H1 (cell line): Measurements from ENCODE around the gene CDH22. TPM values are rescaled to one million over a fixed set of nuclear protein-coding genes. Genes with fewer than 3 reads are reported as not detected.

Experiments used
- CTCF ChIA-PET: fragments of 300-600 bp; sonication (Branson Sonifier 250); formaldehyde crosslinking; loops from one replicate; lab custom pipeline; 2021; ENCODE audit not compliant: partially characterized antibody; lab: Charles Lee
- POLR2A ChIA-PET: fragments of 300-600 bp; sonication (Branson Sonifier 250); formaldehyde crosslinking; loops from one replicate; lab custom pipeline; 2021; ENCODE audit warnings: inconsistent platforms; ENCODE audit not compliant: partially characterized antibody; lab: Charles Lee
- DNase-seq, 2 experiments: peaks; one replicate each; pipeline versions ENCODE4 v3.0.0 to v3.0.0-alpha.2; 2010 to 2022; ENCODE audit warnings: low spot score in 2 of 2, low read depth in 1 of 2, mixed read lengths in 1 of 2
- FAIRE-seq: peaks from 2 replicates; lab custom pipeline; 2011; peaks lifted over from hg19 to GRCh38; lab: Jason Lieb, UNC
- H2AFZ ChIP-seq: 2 replicates; pipeline ENCODE4 v1.8.1; 2012; ENCODE audit warnings: low read length, inconsistent platforms
- H2AK5ac ChIP-seq: 2 replicates; pipeline ENCODE4 v1.6.1; 2013; ENCODE audit warnings: low read depth, low read length
- H2BK120ac ChIP-seq: replicated peaks from 2 replicates; pipeline ENCODE3; 2013; ENCODE audit warnings: low read depth, low read length, inconsistent platforms
- H2BK12ac ChIP-seq: 2 replicates; pipeline ENCODE4 v1.6.1; 2013; ENCODE audit warnings: low read depth, low read length
- H2BK15ac ChIP-seq: 2 replicates; pipeline ENCODE4 v1.6.1; 2013; ENCODE audit warnings: low read length
- H2BK20ac ChIP-seq: 2 replicates; pipeline ENCODE4 v1.6.1; 2013; ENCODE audit warnings: low read length
- H2BK5ac ChIP-seq: 2 replicates; pipeline ENCODE4 v1.6.1; 2013; ENCODE audit warnings: low read depth, low read length
- H3K14ac ChIP-seq: 2 replicates; pipeline ENCODE4 v1.6.1; 2013; ENCODE audit warnings: inconsistent platforms; ENCODE audit not compliant: insufficient read length
- H3K18ac ChIP-seq: 2 replicates; pipeline ENCODE4 v1.6.1; 2013; ENCODE audit warnings: low read length; ENCODE audit errors: extremely low read depth
- H3K23ac ChIP-seq: 2 replicates; pipeline ENCODE4 v1.6.1; 2013; ENCODE audit warnings: inconsistent platforms; ENCODE audit not compliant: insufficient read length
- H3K23me2 ChIP-seq: 2 replicates; pipeline ENCODE4 v1.6.1; 2013; ENCODE audit warnings: low read depth, low read length
- H3K27ac ChIP-seq: 2 replicates; pipeline ENCODE4 v1.6.1; 2011; ENCODE audit warnings: low read depth, low read length, inconsistent platforms
- H3K27me3 ChIP-seq, 4 experiments: replicated peaks in 1 of 4; 1 replicate in 1 of 4; 2 replicates in 3 of 4; pipeline versions ENCODE4 v1.6.1 to v1.8.1; 2011 to 2013; ENCODE audit warnings: low read length in 3 of 4, mild to moderate bottlenecking in 3 of 4, inconsistent platforms in 2 of 4, mixed read lengths in 2 of 4, moderate library complexity in 1 of 4; ENCODE audit not compliant: control insufficient read depth in 3 of 4, insufficient read depth in 3 of 4; ENCODE audit errors: extremely low read depth in 1 of 4
- H3K36me3 ChIP-seq, 4 experiments: 2 replicates each; pipeline versions ENCODE4 v1.6.1 to v1.8.1; 2011 to 2013; ENCODE audit warnings: mild to moderate bottlenecking in 4 of 4, low read length in 3 of 4, moderate library complexity in 2 of 4, control low read depth in 1 of 4, inconsistent platforms in 1 of 4; ENCODE audit not compliant: insufficient read depth in 4 of 4, control insufficient read depth in 2 of 4
- H3K4ac ChIP-seq: replicated peaks from 2 replicates; pipeline ENCODE3; 2013; ENCODE audit warnings: low read length, low read depth, mixed read lengths, inconsistent platforms; ENCODE audit not compliant: insufficient read length
- H3K4me1 ChIP-seq, 4 experiments: replicated peaks in 1 of 4; 1 replicate in 1 of 4; 2 replicates in 3 of 4; pipeline versions ENCODE4 v1.6.1 to v1.8.1; 2011 to 2013; ENCODE audit warnings: low read length in 3 of 4, inconsistent platforms in 2 of 4, mixed read lengths in 1 of 4; ENCODE audit not compliant: insufficient read depth in 4 of 4, control insufficient read depth in 3 of 4
- H3K4me2 ChIP-seq, 2 experiments: 2 replicates each; pipeline versions ENCODE4 v1.6.1 to v1.8.1; 2011 to 2013; ENCODE audit warnings: low read depth in 2 of 2, low read length in 2 of 2, control low read depth in 1 of 2, inconsistent platforms in 1 of 2, mild to moderate bottlenecking in 1 of 2; ENCODE audit not compliant: insufficient read depth in 1 of 2
- H3K4me3 ChIP-seq, 4 experiments: fragments of 200-600, 300-600 bp in 1 of 4; sonication (generic), shearing (Covaris generic), sonication (Bioruptor Twin) in 1 of 4; 2 replicates each; pipeline versions ENCODE4 v1.5.1 to v1.8.1; 2011 to 2016; ENCODE audit warnings: low read length in 4 of 4, low read depth in 3 of 4, control low read depth in 2 of 4, inconsistent platforms in 2 of 4, mild to moderate bottlenecking in 2 of 4, mixed read lengths in 1 of 4, moderate library complexity in 1 of 4; ENCODE audit not compliant: insufficient read depth in 2 of 4; ENCODE audit errors: extremely low read depth in 1 of 4
- H3K56ac ChIP-seq: replicated peaks from 2 replicates; pipeline ENCODE3; 2013; ENCODE audit warnings: low read depth, mild to moderate bottlenecking, mixed read lengths, low read length, inconsistent platforms; ENCODE audit not compliant: insufficient read length
- H3K79me1 ChIP-seq: 2 replicates; pipeline ENCODE4 v1.6.1; 2013; ENCODE audit warnings: low read depth, low read length, control low read depth
- H3K79me2 ChIP-seq, 2 experiments: 2 replicates each; pipeline versions ENCODE4 v1.6.1 to v1.8.1; 2012 to 2013; ENCODE audit warnings: low read length in 2 of 2, mild to moderate bottlenecking in 2 of 2, inconsistent platforms in 1 of 2; ENCODE audit not compliant: insufficient read depth in 2 of 2, control insufficient read depth in 1 of 2
- H3K9ac ChIP-seq, 4 experiments: replicated peaks in 1 of 4; 1 replicate in 1 of 4; 2 replicates in 3 of 4; pipeline versions ENCODE4 v1.6.1 to v1.8.1; 2011 to 2013; ENCODE audit warnings: low read depth in 3 of 4, low read length in 3 of 4, control low read depth in 2 of 4, mild to moderate bottlenecking in 2 of 4, moderate library complexity in 2 of 4, inconsistent platforms in 1 of 4; ENCODE audit errors: extremely low read depth in 1 of 4
- H3K9me3 ChIP-seq, 2 experiments: 2 replicates each; pipeline versions ENCODE4 v1.6.1 to v1.8.1; 2012 to 2013; ENCODE audit warnings: mild to moderate bottlenecking in 2 of 2, moderate library complexity in 2 of 2, control low read depth in 1 of 2, inconsistent platforms in 1 of 2, low read depth in 1 of 2, low read length in 1 of 2, mixed read lengths in 1 of 2; ENCODE audit not compliant: insufficient read depth in 2 of 2
- H4K20me1 ChIP-seq, 2 experiments: replicated peaks in 1 of 2; 2 replicates each; pipeline versions ENCODE3 to v1.8.1; 2011 to 2013; ENCODE audit warnings: inconsistent platforms in 2 of 2, low read length in 2 of 2, mild to moderate bottlenecking in 1 of 2; ENCODE audit not compliant: insufficient read depth in 2 of 2, control insufficient read depth in 1 of 2
- H4K5ac ChIP-seq: 2 replicates; pipeline ENCODE4 v1.6.1; 2013; ENCODE audit warnings: low read length, low read depth, mixed read lengths, inconsistent platforms; ENCODE audit not compliant: insufficient read length
- H4K8ac ChIP-seq: 2 replicates; pipeline ENCODE4 v1.8.0; 2013; ENCODE audit warnings: mild to moderate bottlenecking, moderate library complexity, low read length, inconsistent platforms; ENCODE audit not compliant: insufficient read depth; ENCODE audit errors: extremely low read depth
- H4K91ac ChIP-seq: replicated peaks from 2 replicates; pipeline ENCODE3; 2013; ENCODE audit warnings: low read length, mixed read lengths, inconsistent platforms; ENCODE audit not compliant: insufficient read length
- ASH2L ChIP-seq: fragments of 200-600, 300-600 bp; sonication (generic); IDR thresholded peaks from one replicate; pipeline ENCODE4 v1.7.1; 2017; ENCODE audit warnings: low read length
- CTBP2 ChIP-seq: IDR thresholded peaks from 2 replicates; pipeline ENCODE4 v1.7.0; 2011; ENCODE audit warnings: borderline replicate concordance, mild to moderate bottlenecking, moderate library complexity, mixed read lengths, low read length; ENCODE audit not compliant: insufficient read depth, insufficient read length
- JUND ChIP-seq: IDR thresholded peaks from 2 replicates; pipeline ENCODE4 v1.6.1; 2011; ENCODE audit warnings: mild to moderate bottlenecking, improper control_type of control experiment, low read length
- KDM1A ChIP-seq: fragments of 200-600, 300-600 bp; sonication (generic); IDR thresholded peaks from 2 replicates; pipeline ENCODE4 v1.7.1; 2016; ENCODE audit warnings: mild to moderate bottlenecking, low read length, borderline replicate concordance
- KDM5A ChIP-seq: fragments of 200-600 bp; IDR thresholded peaks from 2 replicates; pipeline ENCODE4 v1.7.1; 2012; ENCODE audit warnings: mild to moderate bottlenecking, low read length, inconsistent platforms, mixed read lengths
- SAP30 ChIP-seq: fragments of 300-600 bp; sonication (generic); IDR thresholded peaks from 2 replicates; pipeline ENCODE4 v1.7.1; 2012; ENCODE audit warnings: low read length, moderate library complexity, mild to moderate bottlenecking, inconsistent platforms; ENCODE audit not compliant: insufficient read depth, insufficient replicate concordance
- SP4 ChIP-seq: IDR thresholded peaks from 2 replicates; pipeline ENCODE4 v1.6.1; 2012; ENCODE audit warnings: low read length, inconsistent platforms
- TAF7 ChIP-seq: optimal IDR thresholded peaks from 2 replicates; pipeline ENCODE3; 2011; ENCODE audit warnings: low read depth, mild to moderate bottlenecking, inconsistent platforms, low read length, moderate library complexity, borderline replicate concordance
- WGBS, 2 experiments: shearing (Covaris generic) in 1 of 2; methylation state at CpG; one replicate each; pipeline versions ENCODE4 v1.1.6 to v1.1.7; 2013 to 2015; ENCODE audit warnings: low lambda C conversion rate in 2 of 2, mixed read lengths in 2 of 2, inconsistent platforms in 1 of 2, low coverage in 1 of 2, missing lambda C conversion rate in 1 of 2; ENCODE audit not compliant: insufficient replicate concordance in 2 of 2, insufficient coverage in 1 of 2, insufficient read length in 1 of 2; ENCODE audit errors: extremely low coverage in 1 of 2, missing lambda C conversion rate in 1 of 2; 5-methylcytosine and 5-hydroxymethylcytosine counted together
- polyA plus RNA-seq, 7 experiments: library from polyadenylated mRNA; depleted of rRNA in 3 of 7; stranded (reverse) in 5 of 7; unstranded in 2 of 7; fragments of >200 nt in 5 of 7; fragments of 200-250 nt in 2 of 7; gene quantifications; 1 replicate in 5 of 7; 2 replicates in 1 of 7; 4 replicates in 1 of 7; pipeline versions ENCODE4 v1.2.1 to v1.2.3, GENCODE V29; 2011 to 2013; ENCODE audit warnings: missing spikeins in 2 of 7, mixed read lengths in 2 of 7
- total RNA-seq: library from RNA; stranded (reverse); fragmentation: NEBNext Ultra II Directional; extraction: Animal tissue kit (Norgen Biotek cat#: 25700); gene quantifications from 2 replicates; pipeline ENCODE4 v1.2.1, GENCODE V29; 2021
- TF ChIP-seq, protein P1 (sequence below), 3 experiments: IDR thresholded peaks; 1 replicate in 2 of 3; 2 replicates in 1 of 3; pipeline versions ENCODE4 v1.5.1 to v1.6.1; 2011; ENCODE audit warnings: low read length in 3 of 3, mild to moderate bottlenecking in 3 of 3, inconsistent platforms in 2 of 3, low read depth in 1 of 3, moderate library complexity in 1 of 3; ENCODE audit not compliant: insufficient read depth in 1 of 3; ENCODE audit errors: control extremely low read depth in 1 of 3

The CDH22 gene
- total and polyA plus RNA-seq, 2 of the 8 experiments (the other 6 are each of a cell fraction or from before 2014, with no cell fraction given), result 0.35 to 0.39 TPM

GRCh38 chr20:46265539-46265938 is 42.8 kb downstream of the CDH22 start:
- H3K27ac ChIP-seq, result no peak overlapping the region
- no peak overlapping the region for H3K9ac ChIP-seq
- no peaks in the 10 kb centered on the region; the same call in 1 of the 2 replicates for H3K23me2 ChIP-seq
- no peak overlapping the region for H3K23ac ChIP-seq
- H2BK15ac ChIP-seq, result no peak overlapping the region
- H3K4me1 ChIP-seq, result peaks cover 0 to 6% (median 3%) of the 10 kb centered on the region in 4 experiments; a peak in 3 of 7 replicates
- H3K27me3 ChIP-seq, result no peaks in the 10 kb centered on the region
- POLR2A ChIA-PET, result no interaction called here
- H4K20me1 ChIP-seq, result peaks cover 0 to 2% of the 10 kb centered on the region in 2 experiments
- H3K9me3 ChIP-seq, result no peaks in the 10 kb centered on the region
- no peak overlapping the region for H2BK20ac ChIP-seq
- H3K79me1 ChIP-seq, result no peaks in the 10 kb centered on the region
- no peak for FAIRE-seq
- H3K4ac ChIP-seq, result no peak overlapping the region
- H4K8ac ChIP-seq, result no peak overlapping the region
- H2BK5ac ChIP-seq, result no peak overlapping the region
- H2AFZ ChIP-seq, result no peak overlapping the region
- no peaks in the 10 kb centered on the region for H3K36me3 ChIP-seq
- H2BK12ac ChIP-seq, result no peak overlapping the region
- no peak overlapping the region for H3K14ac ChIP-seq
- no peak overlapping the region for H4K91ac ChIP-seq
- H3K4me2 ChIP-seq, result no peak overlapping the region
- H3K79me2 ChIP-seq, result no peaks in the 10 kb centered on the region
- no peak for TF ChIP-seq CTBP2
- no peak for TF ChIP-seq KDM5A
- TF ChIP-seq, protein P1, sequence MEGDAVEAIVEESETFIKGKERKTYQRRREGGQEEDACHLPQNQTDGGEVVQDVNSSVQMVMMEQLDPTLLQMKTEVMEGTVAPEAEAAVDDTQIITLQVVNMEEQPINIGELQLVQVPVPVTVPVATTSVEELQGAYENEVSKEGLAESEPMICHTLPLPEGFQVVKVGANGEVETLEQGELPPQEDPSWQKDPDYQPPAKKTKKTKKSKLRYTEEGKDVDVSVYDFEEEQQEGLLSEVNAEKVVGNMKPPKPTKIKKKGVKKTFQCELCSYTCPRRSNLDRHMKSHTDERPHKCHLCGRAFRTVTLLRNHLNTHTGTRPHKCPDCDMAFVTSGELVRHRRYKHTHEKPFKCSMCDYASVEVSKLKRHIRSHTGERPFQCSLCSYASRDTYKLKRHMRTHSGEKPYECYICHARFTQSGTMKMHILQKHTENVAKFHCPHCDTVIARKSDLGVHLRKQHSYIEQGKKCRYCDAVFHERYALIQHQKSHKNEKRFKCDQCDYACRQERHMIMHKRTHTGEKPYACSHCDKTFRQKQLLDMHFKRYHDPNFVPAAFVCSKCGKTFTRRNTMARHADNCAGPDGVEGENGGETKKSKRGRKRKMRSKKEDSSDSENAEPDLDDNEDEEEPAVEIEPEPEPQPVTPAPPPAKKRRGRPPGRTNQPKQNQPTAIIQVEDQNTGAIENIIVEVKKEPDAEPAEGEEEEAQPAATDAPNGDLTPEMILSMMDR (IDR thresholded peaks at IDR 0.05; ENCODE audit: control extremely low read depth in 1 of 3, insufficient read depth in 1 of 3, low read depth in 1 of 3, low read length in 3 of 3), result no peak
- TF ChIP-seq KDM1A, result peak; percentile 73; the same call in 1 of the 2 replicates
- TF ChIP-seq SP4, result no peak
- no peak for TF ChIP-seq SAP30
- no peak for TF ChIP-seq ASH2L
- TF ChIP-seq JUND, result no peak
- no peak for TF ChIP-seq TAF7
- no peak for DNase-seq
- no peak overlapping the region for H2AK5ac ChIP-seq
- H3K56ac ChIP-seq, result no peak overlapping the region
- no peak overlapping the region for H3K18ac ChIP-seq
- CTCF ChIA-PET, result interaction anchor here (0.7 to 2.1 kb wide), 5 partner anchors 20 to 133 kb away, joined by 3 to 5 read pairs (median 3); no protein-coding TSS in a partner anchor
- no peak overlapping the region for H4K5ac ChIP-seq
- H3K4me3 ChIP-seq, result no peak overlapping the region
- WGBS, 2 experiments, result 94% methylated on average over 2 of the region's 2 CpGs; no CpG with 5 or more reads in 1 of the 2 experiments
- no peak overlapping the region for H2BK120ac ChIP-seq
